SU-DHL-6 (cell line): ENCODE data around the gene ORC1.

ENCODE experiments used
- EZH2phosphoT487 ChIP-seq: fragments of 200-600 bp; sonication (generic), shearing (Covaris generic); conservative IDR thresholded peaks from 2 replicates; pipeline ENCODE4 v1.6.1; 2018; ENCODE audit warnings: mild to moderate bottlenecking, antibody characterized with exemption, low read length, moderate library complexity, mixed read lengths
- TF ChIP-seq, protein P1 (sequence below): fragments of 200-600 bp; sonication (generic); IDR thresholded peaks from one replicate; pipeline ENCODE4 v1.5.1; 2017; ENCODE audit warnings: antibody characterized with exemption, mild to moderate bottlenecking, low read length, moderate library complexity; ENCODE audit not compliant: insufficient read depth, poor library complexity, severe bottlenecking

DNA sequence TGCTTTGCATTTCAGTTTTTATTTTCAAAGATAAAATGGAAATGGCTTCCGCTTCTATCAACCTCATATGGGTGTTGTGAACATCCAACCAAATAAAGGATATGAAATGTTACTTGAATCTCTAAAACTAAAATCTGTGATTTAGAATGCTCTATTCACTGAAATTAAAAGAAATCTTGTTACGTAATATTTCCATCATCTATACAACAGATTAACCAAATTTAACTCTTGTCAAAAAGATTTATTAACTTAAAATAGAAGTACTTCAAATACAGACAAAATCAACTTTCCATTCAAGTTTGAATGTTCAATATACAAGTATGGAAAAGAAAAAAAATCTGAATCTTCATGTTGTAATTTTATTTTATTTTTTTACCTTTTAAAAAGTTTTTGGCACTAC, 18.8 kb upstream of the ORC1 start:
- TF ChIP-seq, protein P1, sequence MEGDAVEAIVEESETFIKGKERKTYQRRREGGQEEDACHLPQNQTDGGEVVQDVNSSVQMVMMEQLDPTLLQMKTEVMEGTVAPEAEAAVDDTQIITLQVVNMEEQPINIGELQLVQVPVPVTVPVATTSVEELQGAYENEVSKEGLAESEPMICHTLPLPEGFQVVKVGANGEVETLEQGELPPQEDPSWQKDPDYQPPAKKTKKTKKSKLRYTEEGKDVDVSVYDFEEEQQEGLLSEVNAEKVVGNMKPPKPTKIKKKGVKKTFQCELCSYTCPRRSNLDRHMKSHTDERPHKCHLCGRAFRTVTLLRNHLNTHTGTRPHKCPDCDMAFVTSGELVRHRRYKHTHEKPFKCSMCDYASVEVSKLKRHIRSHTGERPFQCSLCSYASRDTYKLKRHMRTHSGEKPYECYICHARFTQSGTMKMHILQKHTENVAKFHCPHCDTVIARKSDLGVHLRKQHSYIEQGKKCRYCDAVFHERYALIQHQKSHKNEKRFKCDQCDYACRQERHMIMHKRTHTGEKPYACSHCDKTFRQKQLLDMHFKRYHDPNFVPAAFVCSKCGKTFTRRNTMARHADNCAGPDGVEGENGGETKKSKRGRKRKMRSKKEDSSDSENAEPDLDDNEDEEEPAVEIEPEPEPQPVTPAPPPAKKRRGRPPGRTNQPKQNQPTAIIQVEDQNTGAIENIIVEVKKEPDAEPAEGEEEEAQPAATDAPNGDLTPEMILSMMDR: no peak
- TF ChIP-seq EZH2phosphoT487: no peak
